HG03460 (cell line): ENCODE results near the gene PELI2.

Experiments used
- ATAC-seq: cut with Tn5 transposase; IDR thresholded peaks from one replicate; pipeline ENCODE4 v1.9.1; 2021; ENCODE audit not compliant: unreplicated experiment

PELI2 gene

DNA sequence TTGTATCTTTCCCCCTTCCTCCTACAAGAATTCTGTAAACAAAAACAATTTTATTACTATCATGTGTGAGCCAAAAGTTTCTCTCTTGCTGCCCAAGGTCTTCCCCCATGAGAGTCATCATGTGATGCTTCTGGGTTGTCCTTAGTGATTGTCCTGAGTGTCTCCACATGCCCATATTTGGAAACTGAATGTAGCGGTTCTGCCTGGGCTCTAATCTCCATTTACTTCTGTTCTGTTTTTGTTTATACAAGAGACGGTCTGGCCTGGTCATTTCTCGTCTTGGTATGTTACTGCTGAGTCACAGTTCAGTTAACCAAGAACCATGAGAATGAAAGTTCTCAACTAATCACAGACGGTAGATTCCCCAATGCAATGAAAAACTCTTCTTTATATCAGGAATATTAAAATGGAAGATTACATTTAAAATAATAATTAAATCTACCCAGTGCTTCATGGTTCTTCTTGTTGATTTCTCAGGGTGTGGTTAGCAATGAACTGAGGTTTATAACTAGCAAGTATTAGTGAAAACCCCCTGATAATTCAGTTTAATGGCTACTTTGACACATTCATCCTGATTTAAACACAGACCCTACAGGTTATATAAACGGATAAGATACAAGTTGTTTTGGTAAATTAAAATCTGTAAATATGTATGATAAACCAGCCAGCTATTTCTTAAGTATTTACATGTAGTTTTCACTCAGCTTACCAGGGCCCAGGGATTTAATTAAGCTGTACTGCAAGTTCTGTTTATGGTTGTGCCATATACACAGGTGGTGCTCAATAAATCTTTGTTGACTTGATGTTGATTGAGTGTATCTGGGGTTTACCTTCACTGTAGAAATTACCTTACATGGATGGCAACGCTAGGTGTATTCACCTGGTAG is 81.1 kb downstream of the PELI2 start:
- peak; percentile 40 for ATAC-seq

- ATAC-seq: peak; percentile 56
Measured at GRCh38 chr14:56199982-56200577, 81.9 kb downstream of the PELI2 start.

DNA sequence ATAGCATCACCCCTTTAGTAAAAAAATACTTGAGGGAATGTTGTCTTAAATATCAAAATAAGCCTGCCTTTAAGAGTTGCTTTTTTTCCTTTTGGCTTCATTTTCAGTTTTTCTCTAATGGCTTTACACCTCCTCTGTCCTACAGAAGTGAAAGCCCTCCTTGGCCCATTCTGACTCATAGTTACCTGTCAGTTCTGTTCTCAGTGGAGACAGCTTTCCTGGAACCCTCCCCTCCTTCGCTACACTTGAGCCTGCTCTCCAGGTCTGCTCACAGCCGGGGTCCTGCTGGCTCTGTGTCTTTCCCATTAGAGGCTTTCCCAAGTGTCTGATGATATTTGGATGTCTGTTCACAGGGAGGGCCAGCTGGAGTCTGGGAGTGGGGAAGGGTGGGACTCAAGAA is 84.0 kb downstream of the PELI2 start:
- ATAC-seq: peak; percentile 32

GRCh38 chr14:56205881-56206280 is 87.7 kb downstream of the PELI2 start:
- no peak for ATAC-seq

DNA sequence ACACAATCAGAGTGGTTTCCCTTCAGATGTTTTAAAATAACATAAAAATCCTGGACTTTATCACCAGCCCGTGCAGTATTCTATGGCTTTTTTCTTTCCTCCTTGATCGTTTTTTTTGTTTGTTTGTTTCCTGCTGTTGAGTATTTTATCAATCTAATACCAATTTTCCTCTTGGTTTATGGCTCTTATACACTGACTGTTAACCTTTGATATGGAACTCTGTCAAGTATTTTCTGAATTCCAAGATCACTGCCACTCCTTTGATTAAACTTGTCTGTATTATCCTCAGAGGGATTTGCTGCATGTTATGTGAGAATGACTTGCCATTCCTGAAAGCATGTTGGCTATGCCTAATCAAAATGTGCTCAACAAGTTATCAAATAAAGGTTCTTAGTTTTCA is 88.4 kb downstream of the PELI2 start:
- no peak for ATAC-seq

DNA sequence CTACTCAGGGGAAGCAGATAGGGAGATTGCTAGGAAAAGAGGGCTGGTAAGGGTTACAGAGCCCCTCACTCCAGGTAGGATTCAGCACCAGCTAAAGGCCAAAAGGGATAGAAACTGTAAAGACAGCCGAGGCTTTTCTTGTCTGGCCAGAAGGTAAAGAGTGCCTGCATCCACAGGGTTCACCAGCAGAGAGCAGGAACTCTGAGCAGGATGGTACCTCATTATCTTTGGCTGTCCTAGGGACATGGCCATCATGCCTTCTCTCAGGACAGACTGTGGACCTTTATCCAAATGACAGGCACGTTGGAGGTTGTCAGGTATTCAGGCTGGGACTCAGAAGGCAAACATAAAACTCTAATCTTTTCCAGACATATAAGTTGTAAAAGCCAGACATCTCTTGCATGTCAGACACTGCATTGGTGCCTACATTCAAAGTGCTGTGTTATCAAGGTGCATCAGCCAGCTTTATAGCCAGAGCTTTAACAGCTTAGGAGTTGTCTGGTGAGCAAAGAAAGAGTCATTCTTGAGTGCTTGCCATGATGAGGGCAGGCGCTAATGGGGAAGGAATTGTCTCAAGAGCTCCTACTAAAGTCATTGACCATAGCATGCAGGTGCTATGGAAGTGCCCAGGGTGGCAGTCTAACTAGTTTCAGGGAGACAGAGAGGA is 89.5 kb downstream of the PELI2 start:
- ATAC-seq: no peak

DNA sequence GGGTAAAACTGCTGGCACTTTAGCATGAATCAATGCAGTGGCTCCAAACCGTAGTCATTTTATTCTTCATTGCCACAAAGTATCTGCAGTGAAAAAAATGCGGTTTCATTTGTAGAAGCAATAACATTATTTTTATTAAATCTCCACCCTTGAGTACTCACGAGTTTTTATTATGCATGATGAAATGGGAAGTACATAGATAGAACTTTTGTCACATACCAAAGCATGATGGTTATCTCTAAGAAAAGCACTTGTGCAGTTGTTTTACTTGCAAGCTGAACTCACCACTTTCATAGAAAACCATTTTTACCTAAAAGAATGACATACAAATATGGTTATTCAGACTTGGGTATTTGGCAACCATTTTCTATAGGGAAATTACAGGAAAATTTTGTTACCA is 90.3 kb downstream of the PELI2 start:
- no peak for ATAC-seq

GRCh38 chr14:56210571-56210970 is 92.4 kb downstream of the PELI2 start:
- no peak for ATAC-seq

- ATAC-seq: no peak
Measured at GRCh38 chr14:56211084-56211483, 92.9 kb downstream of the PELI2 start.

GRCh38 chr14:56211844-56212243 is 93.6 kb downstream of the PELI2 start:
- ATAC-seq: no peak

DNA sequence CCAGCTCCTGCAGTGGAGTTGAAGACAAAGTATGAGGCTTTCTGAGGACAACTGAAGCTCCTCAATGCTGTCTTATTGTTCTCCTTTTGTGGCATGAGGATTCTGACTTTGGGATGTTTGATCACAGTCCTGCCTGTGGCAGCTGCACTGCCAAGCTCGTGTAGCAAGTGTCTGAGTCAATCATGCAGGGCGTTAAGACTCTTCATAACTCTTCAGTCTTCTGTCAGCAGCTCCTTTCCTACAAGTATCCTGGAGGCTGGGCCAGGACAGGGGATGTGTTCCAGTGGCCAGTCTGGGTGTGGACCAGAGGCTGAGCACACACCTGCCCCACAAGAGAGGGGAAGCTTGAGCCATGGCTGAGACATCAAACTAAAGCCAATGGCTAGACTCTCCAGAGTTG is 94.3 kb downstream of the PELI2 start:
- ATAC-seq: no peak

GRCh38 chr14:56213306-56213705 is 95.1 kb downstream of the PELI2 start:
- ATAC-seq: no peak

- no peak for ATAC-seq
Measured at GRCh38 chr14:56215180-56215579, 97.0 kb downstream of the PELI2 start.

DNA sequence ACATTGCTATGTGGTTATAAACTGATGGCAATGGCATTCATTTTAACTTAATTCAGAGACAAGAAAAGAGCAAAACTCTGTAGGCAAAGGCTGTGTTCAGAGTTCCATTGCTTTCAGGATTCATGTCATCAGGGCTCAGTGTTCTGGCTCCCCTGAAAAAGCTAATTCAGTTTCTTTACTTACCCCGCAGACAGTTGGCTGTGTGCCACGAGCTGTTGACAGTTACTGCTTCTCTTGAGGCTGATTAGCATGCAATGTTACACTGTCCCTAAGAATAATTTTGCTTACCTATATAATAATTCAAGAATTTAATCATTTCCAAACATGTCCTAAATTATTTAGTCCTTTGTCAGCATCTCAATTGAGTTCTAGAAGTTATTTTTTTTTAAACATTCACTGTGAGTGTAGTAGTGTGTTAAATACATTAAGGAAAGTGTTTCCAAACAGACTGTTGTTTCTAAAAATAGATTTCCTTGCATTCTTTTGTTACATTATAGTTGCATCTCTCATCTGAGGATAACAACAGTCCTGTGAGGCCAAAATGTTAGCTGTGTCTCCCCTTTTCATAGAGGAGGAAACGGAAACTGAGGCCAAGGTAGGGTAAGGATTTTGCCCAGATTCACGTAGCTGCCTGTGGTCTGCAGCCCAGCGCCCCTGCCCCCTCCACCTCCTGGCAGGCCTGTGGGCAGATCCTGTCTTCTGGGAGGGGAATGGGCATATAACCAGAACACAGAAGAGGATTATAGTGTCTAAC is 98.6 kb downstream of the PELI2 start:
- no peak for ATAC-seq

DNA sequence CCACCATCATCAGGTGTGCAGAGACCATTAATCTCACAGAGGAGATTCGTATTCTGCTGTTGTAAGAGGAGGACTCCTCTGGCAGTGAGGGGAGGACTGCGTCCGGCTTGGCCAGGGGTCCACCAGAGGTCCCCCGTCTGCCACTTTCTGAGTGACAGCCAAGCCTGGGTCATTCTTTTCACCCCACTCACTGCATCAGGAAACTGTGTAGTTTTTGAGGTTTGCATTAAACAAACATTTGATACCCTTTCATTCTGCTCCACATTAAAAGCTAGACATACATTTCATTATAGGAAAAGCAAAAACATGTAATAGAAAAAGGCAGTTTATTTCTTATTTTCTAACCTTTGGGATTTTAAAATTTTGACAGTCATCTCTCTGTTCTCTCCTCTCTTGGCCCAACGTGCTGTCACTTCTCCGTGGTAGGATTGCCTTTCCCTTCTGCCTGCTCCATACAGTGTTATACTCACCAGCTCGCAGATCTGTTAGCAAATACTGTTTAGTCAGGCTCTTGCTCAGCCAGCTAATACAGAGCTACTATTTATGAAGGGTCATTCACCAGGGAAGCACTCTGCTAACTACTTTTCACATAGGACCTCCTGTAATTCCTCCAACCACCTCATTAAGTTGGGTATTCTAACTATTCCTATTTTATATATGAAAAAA is 99.3 kb downstream of the PELI2 start:
- no peak for ATAC-seq

DNA sequence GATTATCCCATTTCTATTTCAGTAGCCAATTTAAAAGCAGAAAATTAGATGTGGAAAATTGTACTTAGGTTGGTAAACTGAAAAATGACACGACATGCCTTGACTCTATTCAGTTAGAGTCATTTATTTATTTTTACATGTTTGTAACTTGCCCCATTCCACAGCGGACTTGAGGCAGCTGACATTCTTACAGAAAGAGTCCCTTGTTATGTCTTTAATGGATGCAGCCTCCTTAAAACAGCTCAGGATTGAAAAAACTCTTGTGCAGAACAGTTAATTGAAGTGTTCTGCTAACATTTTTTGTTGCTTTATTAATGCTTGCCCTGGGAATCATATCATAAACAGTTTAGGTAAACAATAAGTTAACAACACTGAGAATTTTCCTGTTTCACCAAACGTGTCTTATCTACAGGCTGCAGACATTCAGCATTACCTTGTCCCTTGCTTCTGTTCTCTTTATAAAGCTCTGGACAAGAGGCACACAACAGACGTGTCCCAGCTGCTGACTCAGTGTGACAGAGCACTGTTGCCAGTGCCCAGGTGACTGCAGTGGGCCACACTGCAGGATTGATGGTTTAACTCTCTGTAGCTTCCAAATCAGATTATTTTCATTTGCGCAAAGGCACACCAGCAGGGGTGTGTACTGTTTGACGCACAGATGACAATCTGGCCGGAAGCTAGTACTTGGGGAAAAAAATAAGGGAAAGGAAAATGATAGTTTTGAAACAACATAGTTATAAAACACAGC is 101.6 kb downstream of the PELI2 start:
- no peak for ATAC-seq

DNA sequence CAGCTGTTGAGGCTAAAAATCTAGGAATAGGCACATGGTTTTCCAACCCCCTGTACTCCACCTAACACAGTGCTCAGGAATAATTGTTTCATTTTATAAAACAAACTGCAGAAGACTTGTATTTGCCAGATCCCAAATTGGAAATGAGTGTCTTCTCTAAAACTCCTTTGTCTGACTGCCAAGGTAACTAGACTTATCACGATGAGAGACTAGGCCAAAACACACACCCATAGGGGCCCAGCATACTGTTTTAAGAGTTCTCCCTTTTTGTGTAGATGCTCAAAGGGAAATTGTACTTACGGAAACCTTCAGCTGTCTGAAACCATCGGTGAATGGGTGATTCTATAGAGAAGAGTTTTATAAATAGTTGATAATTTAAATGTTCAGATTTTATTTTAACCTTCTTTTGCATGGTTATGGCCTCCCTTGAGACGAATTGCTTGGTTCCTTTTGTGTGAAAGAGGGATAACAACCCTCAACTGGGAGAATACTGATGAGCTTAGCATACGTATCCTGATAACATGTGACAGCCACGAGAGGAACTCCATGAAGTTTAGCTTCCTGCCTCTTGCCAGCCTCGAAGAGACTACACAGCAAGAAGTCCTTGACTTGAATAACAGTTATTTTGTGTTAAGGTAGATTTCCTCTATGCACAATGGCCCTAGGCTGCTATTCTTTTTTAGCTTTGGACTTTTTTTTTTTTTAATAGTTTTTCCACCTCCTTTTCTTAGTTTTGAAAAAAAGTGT is 103.3 kb downstream of the PELI2 start:
- no peak for ATAC-seq

DNA sequence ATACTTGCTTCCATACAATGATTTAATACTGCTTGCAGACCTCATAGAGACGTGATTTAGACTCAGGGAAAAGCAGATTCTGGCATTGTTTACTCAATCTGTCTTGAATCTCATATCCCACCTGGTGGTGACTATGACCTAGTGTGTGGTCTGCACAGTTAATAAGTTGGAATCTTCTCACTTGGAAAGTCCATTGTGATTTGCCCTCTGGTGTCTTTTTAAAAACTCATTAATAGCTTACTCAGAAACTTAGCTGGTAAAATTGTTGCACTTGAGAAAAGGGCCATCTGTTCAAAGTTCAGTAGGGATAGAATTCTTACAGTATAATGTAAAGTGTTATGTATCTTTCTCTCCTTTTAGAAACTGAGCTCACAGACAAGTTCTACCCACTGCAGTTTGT is 106.0 kb downstream of the PELI2 start:
- ATAC-seq: no peak
